HepG2 (cell line): ENCODE data around the gene PRCD. TPM values are rescaled to one million over a fixed set of nuclear protein-coding genes. Genes with fewer than 3 reads are reported as not detected.

Experiments used
- CEBPG ChIP-seq: IDR thresholded peaks from 2 replicates; pipeline ENCODE4 v1.6.1; 2016
- FOXA1 ChIP-seq, 2 experiments: fragments of 450-650 bp in 1 of 2; sonication (generic) in 1 of 2; formaldehyde crosslinking in 1 of 2; IDR thresholded peaks; 2 replicates each; pipeline versions ENCODE4 v1.4.0 to v1.6.1; 2016 to 2020; ENCODE audit warnings: missing genetic modification reagents in 1 of 2
- FOXK1 ChIP-seq: sonication (generic); formaldehyde crosslinking; IDR thresholded peaks from 2 replicates; pipeline ENCODE4 v1.4.0; 2020; ENCODE audit warnings: low read depth, missing genetic modification reagents, borderline replicate concordance
- GATA4 ChIP-seq: sonication (generic); IDR thresholded peaks from 2 replicates; pipeline ENCODE4 v1.6.1; 2016; ENCODE audit warnings: antibody characterized with exemption, low read depth, borderline replicate concordance
- GTF3A ChIP-seq: sonication (generic); formaldehyde crosslinking; conservative IDR thresholded peaks from 2 replicates; pipeline ENCODE4 v1.4.0; 2020; ENCODE audit warnings: mild to moderate bottlenecking, missing genetic modification reagents
- KAT8 ChIP-seq: IDR thresholded peaks from 2 replicates; pipeline ENCODE4 v1.6.1; 2016; ENCODE audit warnings: missing genetic modification reagents, missing compliant biosample characterization
- KLF12 ChIP-seq: sonication (generic); formaldehyde crosslinking; IDR thresholded peaks from 2 replicates; pipeline ENCODE4 v1.4.0; 2020; ENCODE audit warnings: missing genetic modification reagents, borderline replicate concordance
- KLF13 ChIP-seq: sonication (generic); formaldehyde crosslinking; IDR thresholded peaks from 2 replicates; pipeline ENCODE4 v1.4.0; 2020; ENCODE audit warnings: mild to moderate bottlenecking, missing genetic modification reagents
- NFYB ChIP-seq: sonication (generic); formaldehyde crosslinking; IDR thresholded peaks from 2 replicates; pipeline ENCODE4 v1.4.0; 2020; ENCODE audit warnings: missing genetic modification reagents
- PHF21A ChIP-seq: sonication (generic); formaldehyde crosslinking; IDR thresholded peaks from 2 replicates; pipeline ENCODE4 v1.5.0; 2020; ENCODE audit warnings: mild to moderate bottlenecking, missing genetic modification reagents
- SALL2 ChIP-seq: sonication (generic); formaldehyde crosslinking; IDR thresholded peaks from 2 replicates; pipeline ENCODE4 v1.8.1; 2023; ENCODE audit warnings: mild to moderate bottlenecking, missing genetic modification reagents, inconsistent platforms
- SKI ChIP-seq: fragments of 450-650 bp; IDR thresholded peaks from one replicate; pipeline ENCODE4 v1.6.1; 2018; ENCODE audit warnings: mild to moderate bottlenecking; ENCODE audit not compliant: partially characterized antibody
- TCF7 ChIP-seq: sonication (generic); IDR thresholded peaks from 2 replicates; pipeline ENCODE4 v1.6.1; 2016; ENCODE audit warnings: antibody characterized with exemption, low read depth
- THAP11 ChIP-seq: IDR thresholded peaks from 2 replicates; pipeline ENCODE4 v1.6.1; 2016; ENCODE audit warnings: missing biosample characterization, missing genetic modification reagents
- TOPORS ChIP-seq: sonication (generic); formaldehyde crosslinking; IDR thresholded peaks from 2 replicates; pipeline ENCODE4 v1.8.0; 2023; ENCODE audit warnings: mild to moderate bottlenecking, missing genetic modification reagents
- TRIM24 ChIP-seq: sonication (generic); formaldehyde crosslinking; IDR thresholded peaks from 2 replicates; pipeline ENCODE4 v1.8.0; 2022; ENCODE audit warnings: mild to moderate bottlenecking, missing genetic modification reagents
- ZBTB7B ChIP-seq: sonication (generic); formaldehyde crosslinking; IDR thresholded peaks from 2 replicates; pipeline ENCODE4 v1.4.0; 2020; ENCODE audit warnings: missing genetic modification reagents
- ZFP36L1 ChIP-seq: sonication (generic); formaldehyde crosslinking; IDR thresholded peaks from 2 replicates; pipeline ENCODE4 v1.8.0; 2022; ENCODE audit warnings: mild to moderate bottlenecking, missing genetic modification reagents, moderate library complexity
- ZMYM2 ChIP-seq: sonication (generic); formaldehyde crosslinking; IDR thresholded peaks from 2 replicates; pipeline ENCODE4 v1.8.0; 2022; ENCODE audit warnings: mild to moderate bottlenecking, missing genetic modification reagents
- ZNF317 ChIP-seq: sonication (generic); formaldehyde crosslinking; IDR thresholded peaks from 2 replicates; pipeline ENCODE4 v1.5.0; 2020; ENCODE audit warnings: mild to moderate bottlenecking, missing genetic modification reagents
- ZNF614 ChIP-seq: IDR thresholded peaks from 2 replicates; pipeline ENCODE4 v1.6.1; 2018; ENCODE audit warnings: missing biosample characterization, missing genetic modification reagents, inconsistent platforms, borderline replicate concordance
- ZNF7 ChIP-seq: IDR thresholded peaks from 2 replicates; pipeline ENCODE4 v1.6.1; 2016; ENCODE audit warnings: missing biosample characterization, missing genetic modification reagents
- ZNF747 ChIP-seq: sonication (generic); formaldehyde crosslinking; IDR thresholded peaks from 2 replicates; pipeline ENCODE4 v1.8.1; 2023; ENCODE audit warnings: missing genetic modification reagents, mild to moderate bottlenecking, borderline replicate concordance
- polyA plus RNA-seq, 8 experiments: library from polyadenylated mRNA; depleted of rRNA in 3 of 8; stranded (reverse) in 7 of 8; unstranded in 1 of 8; fragments of >200 nt; fragmentation: Illumina TruSeq in 4 of 8; extraction: Trizol in 4 of 8; gene quantifications; 2 replicates each; pipeline versions ENCODE4 v1.2.1 to v1.2.3, GENCODE V29; 2011 to 2016; ENCODE audit warnings: low read depth in 4 of 8, missing spikeins in 1 of 8, mixed read lengths in 1 of 8; ENCODE audit not compliant: insufficient read depth in 1 of 8
- total RNA-seq, 5 experiments: library from RNA; depleted of rRNA; stranded (reverse); fragments of >200 nt; fragmentation: Illumina TruSeq; extraction: Trizol; gene quantifications; 2 replicates each; pipeline ENCODE4 v1.2.3, GENCODE V29; 2016; ENCODE audit warnings: low read depth in 1 of 5
- TF ChIP-seq, protein P1 (sequence below): sonication (generic); formaldehyde crosslinking; IDR thresholded peaks from 2 replicates; pipeline ENCODE4 v1.5.1; 2020; ENCODE audit warnings: mild to moderate bottlenecking, missing genetic modification reagents
- TF ChIP-seq, protein P2 (sequence below): sonication (generic); formaldehyde crosslinking; IDR thresholded peaks from 2 replicates; pipeline ENCODE4 v1.8.0; 2022; ENCODE audit warnings: missing genetic modification reagents, mild to moderate bottlenecking, inconsistent platforms, borderline replicate concordance
- TF ChIP-seq, protein P3 (sequence below): sonication (generic); formaldehyde crosslinking; IDR thresholded peaks from 2 replicates; pipeline ENCODE4 v1.5.1; 2020; ENCODE audit warnings: missing genetic modification reagents, mild to moderate bottlenecking, borderline replicate concordance
- TF ChIP-seq, protein P4 (sequence below): IDR thresholded peaks from 2 replicates; pipeline ENCODE4 v1.6.1; 2018; ENCODE audit warnings: missing genetic modification reagents

Gene PRCD
- total and polyA plus RNA-seq, 2 of the 13 experiments (the other 11 are each of a cell fraction or from before 2014, with no cell fraction given) = 0.51 TPM; not detected in 1

DNA sequence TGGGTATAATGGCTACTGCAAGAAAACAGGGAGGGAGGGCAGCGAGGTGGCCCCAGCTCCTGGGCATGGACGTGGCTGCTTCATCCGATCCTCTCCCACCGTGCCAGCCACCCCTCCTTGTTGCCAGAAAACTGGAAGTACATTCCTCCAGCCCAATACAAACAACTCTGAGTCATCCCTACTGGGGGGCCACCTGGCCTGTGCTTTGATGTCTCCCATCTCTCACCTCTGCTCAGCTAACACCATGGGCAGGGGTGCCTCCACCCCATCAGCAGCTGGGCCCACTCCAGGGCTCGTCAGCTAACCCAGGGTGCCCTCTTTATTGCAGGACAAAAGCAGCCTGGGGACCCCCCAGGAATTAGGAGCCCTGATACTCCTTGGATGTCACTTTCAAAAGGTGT, 40.6 kb upstream of the PRCD start (continued):
- peak; percentile 79 for TF ChIP-seq PHF21A (CRISPR knock-in tag)
- TF ChIP-seq GATA4 = peak; percentile 72; the same call in 1 of the 2 replicates
- TF ChIP-seq KAT8 (CRISPR knock-in tag) = peak; percentile 84
- TF ChIP-seq, protein P1, sequence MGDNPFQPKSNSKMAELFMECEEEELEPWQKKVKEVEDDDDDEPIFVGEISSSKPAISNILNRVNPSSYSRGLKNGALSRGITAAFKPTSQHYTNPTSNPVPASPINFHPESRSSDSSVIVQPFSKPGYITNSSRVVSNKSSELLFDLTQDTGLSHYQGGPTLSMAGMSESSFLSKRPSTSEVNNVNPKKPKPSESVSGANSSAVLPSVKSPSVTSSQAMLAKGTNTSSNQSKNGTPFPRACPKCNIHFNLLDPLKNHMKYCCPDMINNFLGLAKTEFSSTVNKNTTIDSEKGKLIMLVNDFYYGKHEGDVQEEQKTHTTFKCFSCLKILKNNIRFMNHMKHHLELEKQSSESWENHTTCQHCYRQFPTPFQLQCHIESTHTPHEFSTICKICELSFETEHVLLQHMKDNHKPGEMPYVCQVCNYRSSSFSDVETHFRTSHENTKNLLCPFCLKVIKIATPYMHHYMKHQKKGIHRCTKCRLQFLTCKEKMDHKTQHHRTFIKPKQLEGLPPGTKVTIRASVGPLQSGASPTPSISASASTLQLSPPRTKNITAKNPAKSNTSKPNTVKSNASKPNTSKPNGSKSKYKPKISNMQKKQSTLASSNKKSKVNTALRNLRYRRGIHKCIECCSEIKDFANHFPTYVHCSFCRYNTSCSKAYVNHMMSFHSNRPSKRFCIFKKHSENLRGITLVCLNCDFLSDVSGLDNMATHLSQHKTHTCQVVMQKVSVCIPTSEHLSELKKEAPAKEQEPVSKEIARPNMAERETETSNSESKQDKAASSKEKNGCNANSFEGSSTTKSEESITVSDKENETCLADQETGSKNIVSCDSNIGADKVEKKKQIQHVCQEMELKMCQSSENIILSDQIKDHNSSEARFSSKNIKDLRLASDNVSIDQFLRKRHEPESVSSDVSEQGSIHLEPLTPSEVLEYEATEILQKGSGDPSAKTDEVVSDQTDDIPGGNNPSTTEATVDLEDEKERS = peak; percentile 46; the same call in 1 of the 2 replicates
- TF ChIP-seq ZNF7 (CRISPR knock-in tag) = no peak
- peak; percentile 56; the same call in 1 of the 2 replicates for TF ChIP-seq ZNF747
- TF ChIP-seq, protein P2, sequence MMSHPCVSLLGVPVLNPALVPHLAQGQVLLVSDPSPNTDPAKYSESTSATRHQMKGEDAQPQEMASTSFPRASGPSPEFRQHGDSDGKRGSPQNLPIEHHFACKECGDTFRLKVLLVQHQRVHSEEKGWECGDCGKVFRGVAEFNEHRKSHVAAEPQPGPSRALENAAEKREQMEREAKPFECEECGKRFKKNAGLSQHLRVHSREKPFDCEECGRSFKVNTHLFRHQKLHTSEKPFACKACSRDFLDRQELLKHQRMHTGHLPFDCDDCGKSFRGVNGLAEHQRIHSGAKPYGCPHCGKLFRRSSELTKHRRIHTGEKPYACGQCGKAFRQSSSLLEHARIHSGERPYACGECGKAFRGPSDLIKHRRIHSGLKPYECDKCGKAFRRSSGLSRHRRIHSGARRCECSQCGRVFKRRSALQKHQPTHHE = 0 out of 2 replicates have a peak, but pooled peaks have one; percentile 17
- peak; percentile 98 for TF ChIP-seq TCF7
- peak; percentile 90 for TF ChIP-seq FOXK1 (CRISPR knock-in tag)
- peak; percentile 96 for TF ChIP-seq ZNF614 (CRISPR knock-in tag)
- TF ChIP-seq ZFP36L1 (CRISPR knock-in tag) = peak; percentile 84; the same call in 1 of the 2 replicates
- TF ChIP-seq GTF3A (CRISPR knock-in tag) = no peak
- TF ChIP-seq THAP11 (CRISPR knock-in tag) = peak; percentile 74
- TF ChIP-seq ZNF317 (CRISPR knock-in tag) = peak; percentile 89; the same call in 1 of the 2 replicates
- TF ChIP-seq CEBPG = peak; percentile 33; the same call in 1 of the 2 replicates
- TF ChIP-seq, protein P3, sequence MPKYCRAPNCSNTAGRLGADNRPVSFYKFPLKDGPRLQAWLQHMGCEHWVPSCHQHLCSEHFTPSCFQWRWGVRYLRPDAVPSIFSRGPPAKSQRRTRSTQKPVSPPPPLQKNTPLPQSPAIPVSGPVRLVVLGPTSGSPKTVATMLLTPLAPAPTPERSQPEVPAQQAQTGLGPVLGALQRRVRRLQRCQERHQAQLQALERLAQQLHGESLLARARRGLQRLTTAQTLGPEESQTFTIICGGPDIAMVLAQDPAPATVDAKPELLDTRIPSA (CRISPR knock-in tag) = no peak
- no peak for TF ChIP-seq KLF13 (CRISPR knock-in tag)
- peak; percentile 75 for TF ChIP-seq SKI
- TF ChIP-seq, protein P4, sequence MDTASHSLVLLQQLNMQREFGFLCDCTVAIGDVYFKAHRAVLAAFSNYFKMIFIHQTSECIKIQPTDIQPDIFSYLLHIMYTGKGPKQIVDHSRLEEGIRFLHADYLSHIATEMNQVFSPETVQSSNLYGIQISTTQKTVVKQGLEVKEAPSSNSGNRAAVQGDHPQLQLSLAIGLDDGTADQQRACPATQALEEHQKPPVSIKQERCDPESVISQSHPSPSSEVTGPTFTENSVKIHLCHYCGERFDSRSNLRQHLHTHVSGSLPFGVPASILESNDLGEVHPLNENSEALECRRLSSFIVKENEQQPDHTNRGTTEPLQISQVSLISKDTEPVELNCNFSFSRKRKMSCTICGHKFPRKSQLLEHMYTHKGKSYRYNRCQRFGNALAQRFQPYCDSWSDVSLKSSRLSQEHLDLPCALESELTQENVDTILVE (CRISPR knock-in tag) = peak; percentile 88
- no peak for TF ChIP-seq ZMYM2 (CRISPR knock-in tag)
- TF ChIP-seq FOXA1 (IDR thresholded peaks at IDR 0.05) = peak; percentile 72
- peak; percentile 98 for TF ChIP-seq FOXA1 (CRISPR knock-in tag; IDR thresholded peaks at IDR 0.05)
- 0 out of 2 replicates have a peak, but pooled peaks have one; percentile 20 for TF ChIP-seq TRIM24 (CRISPR knock-in tag)
- TF ChIP-seq ZBTB7B = peak; percentile 98
- peak; percentile 24; the same call in 1 of the 2 replicates for TF ChIP-seq NFYB (CRISPR knock-in tag)
- TF ChIP-seq TOPORS = 0 out of 2 replicates have a peak, but pooled peaks have one; percentile 44
- TF ChIP-seq KLF12 (CRISPR knock-in tag) = no peak
- TF ChIP-seq SALL2 (CRISPR knock-in tag) = no peak; the same call in 1 of the 2 replicates
